Measurements from ENCODE around the gene PRSS1. TPM values are rescaled to one million over a fixed set of nuclear protein-coding genes. Genes with fewer than 3 reads are reported as not detected.
"Not testable (repeated sequence)": the region's sequence is repeated elsewhere in the genome, so short reads cannot be mapped to it uniquely, and the experiment has no call there.

Gene PRSS1
- total RNA-seq, 1 donor from 2014 or later, result not detected

- Mint-ChIP-seq H3K27ac (no peak overlapping the region), H3K4me1 (no peaks in the 10 kb centered on the region), H3K4me3 (no peak overlapping the region), H3K9me3 (peaks cover 4% of the 10 kb centered on the region), H3K27me3 (ENCODE audit: low read depth) (peaks cover 29% of the 10 kb centered on the region), H3K36me3 (no peaks in the 10 kb centered on the region)
- no peak for TF ChIP-seq CTCF (IDR thresholded peaks at IDR 0.05; ENCODE audit: unreplicated experiment)
- DNase-seq (ENCODE audit: low spot score in 2 of 2, unreplicated experiment in 2 of 2), result no peak
These were observed 9.3 kb upstream of the PRSS1 start for GRCh38 chr7:142739923-142740492.

- no peaks in the 10 kb centered on the region for H3K4me1 Mint-ChIP-seq
These were observed 8.5 kb upstream of the PRSS1 start for GRCh38 chr7:142740786-142741185.

GRCh38 chr7:142741932-142742331 lies 7.3 kb upstream of the PRSS1 start:
- DNase-seq (ENCODE audit: low spot score in 2 of 2, unreplicated experiment in 2 of 2); H3K36me3 Mint-ChIP-seq; H3K27ac Mint-ChIP-seq; H3K4me1 Mint-ChIP-seq; H3K9me3 Mint-ChIP-seq; H3K4me3 Mint-ChIP-seq: not testable (repeated sequence)
- H3K27me3 Mint-ChIP-seq (ENCODE audit: low read depth), result peaks cover 35% of the 10 kb centered on the region

More at GRCh38 chr7:142740786-142741185, 8.5 kb upstream of the PRSS1 start:
- Mint-ChIP-seq H3K27ac (no peak overlapping the region), H3K36me3 (no peaks in the 10 kb centered on the region), H3K4me3 (no peak overlapping the region), H3K27me3 (ENCODE audit: low read depth) (peaks cover 31% of the 10 kb centered on the region), H3K9me3 (no peaks in the 10 kb centered on the region)
- no peak for DNase-seq (ENCODE audit: low spot score in 2 of 2, unreplicated experiment in 2 of 2)
- no peak for TF ChIP-seq CTCF (IDR thresholded peaks at IDR 0.05; ENCODE audit: unreplicated experiment)

GRCh38 chr7:142745091-142745635 lies 4.1 kb upstream of the PRSS1 start:
- no peaks in the 10 kb centered on the region for H3K36me3 Mint-ChIP-seq
- DNase-seq (ENCODE audit: low spot score in 2 of 2, unreplicated experiment in 2 of 2), result no peak

GRCh38 chr7:142745745-142746144 lies 3.5 kb upstream of the PRSS1 start:
- Mint-ChIP-seq H3K27me3 (ENCODE audit: low read depth) (peaks cover 33% of the 10 kb centered on the region), H3K9me3 (no peaks in the 10 kb centered on the region), H3K4me3 (no peak overlapping the region), H3K4me1 (no peaks in the 10 kb centered on the region), H3K36me3 (no peaks in the 10 kb centered on the region), H3K27ac (no peak overlapping the region)
- TF ChIP-seq CTCF (IDR thresholded peaks at IDR 0.05; ENCODE audit: unreplicated experiment), result no peak
- no peak for DNase-seq (ENCODE audit: low spot score in 2 of 2, unreplicated experiment in 2 of 2)

More at GRCh38 chr7:142745091-142745635, 4.1 kb upstream of the PRSS1 start:
- TF ChIP-seq CTCF (IDR thresholded peaks at IDR 0.05; ENCODE audit: unreplicated experiment), result no peak
- Mint-ChIP-seq H3K4me1 (no peaks in the 10 kb centered on the region), H3K27me3 (ENCODE audit: low read depth) (peaks cover 36% of the 10 kb centered on the region), H3K9me3 (no peaks in the 10 kb centered on the region), H3K27ac (no peak overlapping the region), H3K4me3 (no peak overlapping the region)

GRCh38 chr7:142746264-142746663 lies 3.0 kb upstream of the PRSS1 start:
- Mint-ChIP-seq H3K27me3 (ENCODE audit: low read depth) (peaks cover 36% of the 10 kb centered on the region), H3K9me3 (no peaks in the 10 kb centered on the region), H3K27ac (no peak overlapping the region), H3K4me1 (no peaks in the 10 kb centered on the region), H3K4me3 (no peak overlapping the region), H3K36me3 (no peaks in the 10 kb centered on the region)
- no peak for DNase-seq (ENCODE audit: low spot score in 2 of 2, unreplicated experiment in 2 of 2)
- no peak for TF ChIP-seq CTCF (IDR thresholded peaks at IDR 0.05; ENCODE audit: unreplicated experiment)

GRCh38 chr7:142748410-142748809 lies 862 bp upstream of the PRSS1 start:
- H3K36me3 Mint-ChIP-seq; DNase-seq (ENCODE audit: low spot score in 2 of 2, unreplicated experiment in 2 of 2); H3K27ac Mint-ChIP-seq; H3K4me1 Mint-ChIP-seq; H3K4me3 Mint-ChIP-seq; H3K9me3 Mint-ChIP-seq: not testable (repeated sequence)
- H3K27me3 Mint-ChIP-seq (ENCODE audit: low read depth), result peaks cover 43% of the 10 kb centered on the region
